ENCODE measurements around the gene FARS2. TPM values are rescaled to one million over a fixed set of nuclear protein-coding genes. Genes with fewer than 3 reads are reported as not detected.

FARS2 gene
- total and polyA plus RNA-seq, 9 of the 15 experiments (the other 6 are each of a cell fraction or from before 2014, with no cell fraction given) = 16.5 to 62.2 (median 27.0) TPM

- 0 out of 2 replicates have a peak, but pooled peaks have one; percentile 5 for TF ChIP-seq JUND (IDR thresholded peaks at IDR 0.05; ENCODE audit: borderline replicate concordance, low read depth, low read length)
- TF ChIP-seq JUND (tag; IDR thresholded peaks at IDR 0.05; ENCODE audit: borderline replicate concordance, low read depth, low read length) = no peak
- 0 out of 4 replicates have a peak, but pooled peaks of 1 of the 2 experiments have one; percentile 58 for TF ChIP-seq NONO (IDR thresholded peaks at IDR 0.05; ENCODE audit: low read depth in 2 of 2, low read length in 1 of 2)
- no peak for TF ChIP-seq NBN (IDR thresholded peaks at IDR 0.05; ENCODE audit: low read depth)
- no peak for TF ChIP-seq ZNF609 (CRISPR knock-in tag; IDR thresholded peaks at IDR 0.05; ENCODE audit: borderline replicate concordance)
- TF ChIP-seq E2F6 (IDR thresholded peaks at IDR 0.05; ENCODE audit: borderline replicate concordance in 1 of 2, extremely low read depth in 1 of 2, insufficient read depth in 1 of 2, insufficient read length in 1 of 2, low read depth in 1 of 2, low read length in 1 of 2, poor library complexity in 1 of 2, severe bottlenecking in 1 of 2) = no peak
- no peak for TF ChIP-seq U2AF1 (optimal IDR thresholded peaks at IDR 0.05; ENCODE audit: low read depth, low read length)
- TF ChIP-seq ZNF212 (CRISPR knock-in tag; IDR thresholded peaks at IDR 0.05) = no peak
- TF ChIP-seq ZNF583 (CRISPR knock-in tag; IDR thresholded peaks at IDR 0.05) = no peak
- TF ChIP-seq ZNF695 (CRISPR knock-in tag; IDR thresholded peaks at IDR 0.05) = no peak
- no peak for TF ChIP-seq HOMEZ (CRISPR knock-in tag; IDR thresholded peaks at IDR 0.05)
- no peak for TF ChIP-seq L3MBTL2 (IDR thresholded peaks at IDR 0.05)
- no peak for TF ChIP-seq TCF7 (IDR thresholded peaks at IDR 0.05; ENCODE audit: borderline replicate concordance)
- no peak for TF ChIP-seq ELK3 (CRISPR knock-in tag; IDR thresholded peaks at IDR 0.05)
- no peak for TF ChIP-seq STAT6 (CRISPR knock-in tag; IDR thresholded peaks at IDR 0.05)
- TF ChIP-seq HNRNPLL (IDR thresholded peaks at IDR 0.05; ENCODE audit: low read depth, low read length, poor library complexity, severe bottlenecking) = no peak
- no peak for TF ChIP-seq TAF15 (IDR thresholded peaks at IDR 0.05; ENCODE audit: low read depth, low read length)
Observed at GRCh38 chr6:5513408-5513807, 252.1 kb downstream of the FARS2 start (continued).
